Right atrium auricular region (tissue), 2 donors: ENCODE data around the gene CDK6. TPM values are rescaled to one million over a fixed set of nuclear protein-coding genes. Genes with fewer than 3 reads are reported as not detected.

Source experiments
- DNase-seq: peaks from one replicate; pipeline ENCODE4 v3.0.0-alpha.2; 2019; ENCODE audit warnings: low spot score
- H3K27ac ChIP-seq, 2 donors: fragments of 200-600 bp; sonication (generic); 1 replicate in 1 of 2; 2 replicates in 1 of 2; pipeline ENCODE4 v1.5.1; 2016 to 2019
- H3K27me3 ChIP-seq, 2 donors: fragments of 200-600 bp; sonication (generic); one replicate each; pipeline versions ENCODE4 v1.5.1 to v1.6.0; 2017 to 2019
- H3K36me3 ChIP-seq: fragments of 200-600 bp; sonication (generic); one replicate; pipeline ENCODE4 v1.5.1; 2016
- H3K4me1 ChIP-seq, 2 donors: fragments of 200-600 bp; sonication (generic); one replicate each; pipeline versions ENCODE4 v1.5.1 to v1.6.0; 2017 to 2019
- H3K4me3 ChIP-seq, 2 donors: fragments of 200-600 bp; sonication (generic); 1 replicate in 1 of 2; 2 replicates in 1 of 2; pipeline ENCODE4 v1.5.1; 2017 to 2019; ENCODE audit warnings: mild to moderate bottlenecking in 1 of 2, moderate library complexity in 1 of 2
- H3K9me3 ChIP-seq, 2 donors: fragments of 200-600 bp; sonication (generic); one replicate each; pipeline ENCODE4 v1.5.1; 2019
- total RNA-seq, 2 donors: library from RNA; depleted of rRNA; stranded (reverse); fragments of >200 nt; gene quantifications; one replicate each; pipeline ENCODE4 v1.1.0, GENCODE V29; 2016
- TF ChIP-seq, protein P1 (sequence below), 2 donors: fragments of 200-600 bp; sonication (generic); IDR thresholded peaks; one replicate each; pipeline ENCODE4 v1.5.1; 2019; ENCODE audit warnings: antibody characterized with exemption in 2 of 2

The CDK6 gene
- total RNA-seq, 2 donors from 2014 or later = 10.6 to 12.4 TPM

DNA sequence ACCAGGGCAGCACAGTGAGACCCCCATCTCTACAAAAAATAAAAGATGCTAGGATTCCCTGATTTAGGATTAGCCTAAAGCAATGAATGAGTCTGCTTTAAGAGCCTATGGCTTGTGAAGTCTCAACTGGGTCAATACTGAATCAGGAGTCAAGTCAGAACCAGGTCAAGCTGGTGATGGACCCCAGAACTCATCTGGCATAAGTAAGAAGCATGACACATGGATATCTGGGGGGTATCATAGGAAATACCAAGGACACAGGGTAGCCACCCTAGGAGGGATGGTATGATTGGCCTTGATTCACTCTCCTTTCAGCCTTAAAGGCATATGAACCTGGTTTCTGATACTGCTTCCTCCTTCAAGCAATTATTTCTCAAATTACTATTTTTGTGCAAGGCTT is 167.8 kb downstream of the CDK6 start:
- no peak overlapping the region for H3K4me3 ChIP-seq
- TF ChIP-seq, protein P1, sequence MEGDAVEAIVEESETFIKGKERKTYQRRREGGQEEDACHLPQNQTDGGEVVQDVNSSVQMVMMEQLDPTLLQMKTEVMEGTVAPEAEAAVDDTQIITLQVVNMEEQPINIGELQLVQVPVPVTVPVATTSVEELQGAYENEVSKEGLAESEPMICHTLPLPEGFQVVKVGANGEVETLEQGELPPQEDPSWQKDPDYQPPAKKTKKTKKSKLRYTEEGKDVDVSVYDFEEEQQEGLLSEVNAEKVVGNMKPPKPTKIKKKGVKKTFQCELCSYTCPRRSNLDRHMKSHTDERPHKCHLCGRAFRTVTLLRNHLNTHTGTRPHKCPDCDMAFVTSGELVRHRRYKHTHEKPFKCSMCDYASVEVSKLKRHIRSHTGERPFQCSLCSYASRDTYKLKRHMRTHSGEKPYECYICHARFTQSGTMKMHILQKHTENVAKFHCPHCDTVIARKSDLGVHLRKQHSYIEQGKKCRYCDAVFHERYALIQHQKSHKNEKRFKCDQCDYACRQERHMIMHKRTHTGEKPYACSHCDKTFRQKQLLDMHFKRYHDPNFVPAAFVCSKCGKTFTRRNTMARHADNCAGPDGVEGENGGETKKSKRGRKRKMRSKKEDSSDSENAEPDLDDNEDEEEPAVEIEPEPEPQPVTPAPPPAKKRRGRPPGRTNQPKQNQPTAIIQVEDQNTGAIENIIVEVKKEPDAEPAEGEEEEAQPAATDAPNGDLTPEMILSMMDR (IDR thresholded peaks at IDR 0.05) = no peak
- no peaks in the 10 kb centered on the region for H3K4me1 ChIP-seq
- no peaks in the 10 kb centered on the region for H3K27me3 ChIP-seq
- no peaks in the 10 kb centered on the region for H3K36me3 ChIP-seq
- no peak for DNase-seq
- H3K9me3 ChIP-seq = no peaks in the 10 kb centered on the region
- no peak overlapping the region for H3K27ac ChIP-seq

DNA sequence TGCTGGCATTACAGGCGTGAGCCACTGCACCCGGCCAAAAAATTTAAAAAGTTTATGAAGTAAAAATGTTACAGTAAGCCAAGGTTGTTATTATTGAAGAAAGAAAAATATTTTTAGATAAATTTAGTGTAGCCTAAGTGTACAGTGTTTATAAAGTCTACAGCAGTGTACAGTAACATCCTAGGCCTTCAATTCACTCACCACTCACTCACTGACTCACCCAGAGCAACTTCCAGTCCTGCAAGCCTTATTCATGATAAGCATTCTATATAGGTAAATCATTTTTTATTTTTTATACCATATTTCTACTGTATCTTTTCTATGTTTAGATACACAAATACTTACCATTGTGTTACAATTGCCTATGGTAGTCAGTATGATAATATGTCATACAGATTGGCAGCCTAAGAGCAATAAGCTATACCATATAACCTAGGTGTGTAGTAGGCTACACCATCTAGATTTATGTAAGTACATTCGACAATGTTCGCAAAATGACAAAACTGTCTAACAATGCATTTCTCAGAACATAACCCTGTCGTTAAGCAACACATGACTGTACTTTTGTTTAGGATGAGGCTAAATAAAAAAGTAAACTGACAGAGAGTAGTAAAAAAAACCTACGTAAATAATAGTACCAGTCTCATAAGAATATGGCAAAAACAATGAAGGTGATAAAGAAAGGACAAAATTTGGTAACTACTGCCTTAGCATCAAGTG is 168.4 kb downstream of the CDK6 start:
- no peaks in the 10 kb centered on the region for H3K27me3 ChIP-seq
- H3K4me1 ChIP-seq = no peaks in the 10 kb centered on the region
- TF ChIP-seq, protein P1 (IDR thresholded peaks at IDR 0.05) = no peak
- no peaks in the 10 kb centered on the region for H3K9me3 ChIP-seq
- no peak for DNase-seq
- H3K4me3 ChIP-seq = no peak overlapping the region
- H3K36me3 ChIP-seq = no peaks in the 10 kb centered on the region
- no peak overlapping the region for H3K27ac ChIP-seq

DNA sequence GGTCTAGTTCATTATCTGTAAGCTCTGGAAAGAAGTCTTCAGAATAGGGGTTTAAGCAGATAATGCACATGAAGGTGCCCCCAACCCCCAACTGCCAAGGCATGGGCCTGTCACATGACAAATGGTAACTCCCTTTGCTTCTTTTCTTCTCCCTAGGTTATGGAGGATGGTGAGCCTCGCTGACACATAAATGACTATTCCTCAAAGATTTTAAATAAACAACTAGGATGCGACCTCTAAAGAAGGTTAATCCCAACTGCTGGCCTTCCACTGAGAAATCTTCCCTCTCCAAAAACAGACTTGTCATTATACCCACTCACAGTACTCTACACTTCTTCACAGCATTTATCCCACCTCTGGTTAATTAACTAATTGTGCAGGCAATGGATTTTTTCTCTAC is 170.4 kb downstream of the CDK6 start:
- Histone ChIP-seq H3K36me3 (no peaks in the 10 kb centered on the region), H3K27ac (no peak overlapping the region), H3K27me3 (no peaks in the 10 kb centered on the region), H3K4me3 (no peak overlapping the region), H3K9me3 (no peaks in the 10 kb centered on the region), H3K4me1 (no peaks in the 10 kb centered on the region)
- TF ChIP-seq, protein P1 (IDR thresholded peaks at IDR 0.05) = no peak
- no peak for DNase-seq

DNA sequence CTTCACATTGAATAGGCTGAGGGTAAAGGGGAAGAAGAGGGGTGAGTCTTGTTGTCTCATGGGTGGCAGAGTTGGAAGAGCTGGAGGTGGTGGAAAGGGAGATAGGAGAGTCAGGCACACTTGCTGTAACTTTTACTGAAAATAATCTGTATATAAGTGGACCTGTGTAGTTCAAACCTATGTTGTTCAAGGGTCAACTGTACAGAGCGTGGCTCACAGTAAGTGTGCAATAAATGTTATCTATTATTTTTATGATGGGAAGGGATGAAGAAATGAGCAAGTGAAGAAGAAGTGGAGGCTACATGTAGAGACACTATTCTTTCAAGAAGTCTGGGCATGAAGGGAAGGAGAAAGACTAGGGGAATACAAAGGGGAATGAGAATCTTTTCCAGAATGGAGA is 174.7 kb downstream of the CDK6 start:
- Histone ChIP-seq H3K4me1 (no peaks in the 10 kb centered on the region), H3K27me3 (no peaks in the 10 kb centered on the region), H3K9me3 (no peaks in the 10 kb centered on the region), H3K4me3 (no peak overlapping the region), H3K27ac (no peak overlapping the region), H3K36me3 (no peaks in the 10 kb centered on the region)
- no peak for DNase-seq
- TF ChIP-seq, protein P1 (IDR thresholded peaks at IDR 0.05) = no peak

DNA sequence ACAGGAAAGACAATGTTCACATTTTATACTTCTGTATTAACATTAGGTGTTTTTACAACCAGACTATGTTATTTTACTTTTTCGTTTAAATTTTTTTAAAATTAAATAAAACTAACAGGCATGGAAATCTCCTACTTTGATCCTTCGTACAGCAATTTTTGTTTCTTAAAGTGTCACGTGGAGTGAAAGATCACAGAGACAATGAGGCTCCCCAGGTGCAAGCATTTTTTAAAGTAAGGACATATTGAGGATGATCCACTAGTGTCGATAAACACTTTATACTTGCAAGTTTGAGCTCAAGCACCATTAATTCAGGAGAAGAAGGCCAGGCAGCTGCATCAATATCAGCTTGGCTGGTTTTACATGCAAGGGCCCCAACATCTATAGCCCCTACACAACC is 177.7 kb downstream of the CDK6 start:
- Histone ChIP-seq H3K27me3 (no peaks in the 10 kb centered on the region), H3K27ac (no peak overlapping the region), H3K9me3 (no peaks in the 10 kb centered on the region), H3K36me3 (no peaks in the 10 kb centered on the region), H3K4me3 (no peak overlapping the region), H3K4me1 (no peaks in the 10 kb centered on the region)
- TF ChIP-seq, protein P1 (IDR thresholded peaks at IDR 0.05) = no peak
- DNase-seq = no peak

DNA sequence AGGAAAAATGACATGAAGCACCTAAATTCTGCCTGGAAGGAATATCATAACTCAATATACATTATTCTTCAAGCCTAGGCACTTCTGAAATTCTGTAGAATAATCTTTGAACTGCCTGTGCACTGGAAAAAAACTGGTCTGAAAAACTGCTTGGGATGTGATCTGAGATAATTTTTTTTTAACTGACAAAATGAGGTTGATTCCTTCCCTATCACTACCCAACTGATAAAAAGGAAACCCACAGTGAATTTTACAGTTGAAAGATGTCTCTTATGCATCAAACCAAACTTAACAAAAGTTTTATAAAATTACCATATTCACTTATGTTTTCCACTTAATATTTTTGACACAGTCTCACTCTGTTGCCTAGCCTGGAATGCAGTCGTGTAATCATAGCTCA is 179.0 kb downstream of the CDK6 start:
- Histone ChIP-seq H3K4me1 (no peaks in the 10 kb centered on the region), H3K4me3 (no peak overlapping the region), H3K9me3 (no peaks in the 10 kb centered on the region), H3K27ac (no peak overlapping the region), H3K36me3 (no peaks in the 10 kb centered on the region), H3K27me3 (no peaks in the 10 kb centered on the region)
- TF ChIP-seq, protein P1 (IDR thresholded peaks at IDR 0.05) = no peak
- no peak for DNase-seq
